Stimulated activated CD8-positive, alpha-beta memory T cell treated with anti-CD3 and anti-CD28 coated beads, Interleukin-15, amount 100 ng/mL, for 1 hour (primary cell): ENCODE measurements around the gene BLOC1S5.
"Not testable (repeated sequence)": the region's sequence is repeated elsewhere in the genome, so short reads cannot be mapped to it uniquely, and the experiment has no call there.

Experiments
- DNase-seq: peaks from one replicate; pipeline ENCODE4 v3.0.0-alpha.2; 2020; ENCODE audit warnings: low read depth

BLOC1S5 gene

GRCh38 chr6:8082572-8082953 lies 18.4 kb upstream of the BLOC1S5 start:
- no peak for DNase-seq

DNA sequence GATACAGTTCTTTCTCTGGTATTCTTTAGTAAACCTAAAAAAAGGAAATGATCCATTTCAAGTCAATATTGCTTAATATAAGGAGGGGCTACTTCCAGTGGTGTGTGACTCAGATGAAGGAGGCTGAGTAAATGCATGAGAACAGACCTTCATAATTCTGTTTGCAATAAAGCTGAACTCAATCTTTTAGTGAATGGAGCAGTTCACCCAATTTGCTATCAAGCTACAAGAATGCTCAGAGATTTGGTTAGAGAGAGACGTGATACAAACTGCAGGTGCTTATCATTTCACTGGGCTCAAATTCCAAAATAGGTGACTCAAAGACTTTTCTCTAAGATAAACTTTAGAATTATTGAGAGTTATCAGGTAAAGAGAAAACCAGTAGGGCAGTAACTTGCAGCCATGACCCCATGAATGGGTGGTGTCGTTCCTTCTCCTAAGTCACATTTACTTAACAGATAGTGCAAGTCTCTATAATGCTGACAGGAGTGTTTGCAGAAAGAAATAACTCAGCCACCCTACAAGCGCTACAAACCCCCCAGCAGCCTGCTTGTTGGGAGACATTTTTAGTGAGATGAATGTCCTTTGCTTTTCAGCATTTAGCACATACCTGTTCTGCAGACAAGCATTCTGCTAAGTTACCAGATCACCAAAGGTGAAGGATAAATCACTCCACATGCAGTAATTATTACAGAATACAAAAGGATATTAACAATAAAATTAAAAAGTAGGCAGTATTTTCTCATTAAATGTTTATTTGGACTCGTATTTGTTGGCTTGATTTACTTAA lies 16.4 kb upstream of the BLOC1S5 start:
- DNase-seq, result no peak

DNA sequence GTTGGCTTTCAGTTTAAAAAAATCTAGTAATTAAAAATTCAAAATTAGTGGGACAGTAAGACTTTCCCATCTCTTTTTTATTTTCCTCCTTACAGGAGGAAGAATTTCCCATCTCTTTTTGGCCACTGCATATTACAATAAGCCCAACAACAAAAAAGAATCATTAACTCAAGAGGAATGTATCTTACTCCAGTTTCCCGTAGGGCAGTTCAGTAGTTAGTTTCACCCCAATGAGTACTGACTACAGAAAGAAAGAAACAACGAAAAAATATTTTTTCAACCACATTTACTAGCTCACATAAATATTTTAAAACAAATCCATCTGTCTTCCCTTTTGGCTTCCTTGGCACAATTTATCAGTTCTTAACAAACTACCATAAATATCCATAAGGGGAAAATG lies 14.9 kb upstream of the BLOC1S5 start:
- no peak for DNase-seq

- DNase-seq, result no peak
Measured at GRCh38 chr6:8077991-8078390, 13.8 kb upstream of the BLOC1S5 start.

DNA sequence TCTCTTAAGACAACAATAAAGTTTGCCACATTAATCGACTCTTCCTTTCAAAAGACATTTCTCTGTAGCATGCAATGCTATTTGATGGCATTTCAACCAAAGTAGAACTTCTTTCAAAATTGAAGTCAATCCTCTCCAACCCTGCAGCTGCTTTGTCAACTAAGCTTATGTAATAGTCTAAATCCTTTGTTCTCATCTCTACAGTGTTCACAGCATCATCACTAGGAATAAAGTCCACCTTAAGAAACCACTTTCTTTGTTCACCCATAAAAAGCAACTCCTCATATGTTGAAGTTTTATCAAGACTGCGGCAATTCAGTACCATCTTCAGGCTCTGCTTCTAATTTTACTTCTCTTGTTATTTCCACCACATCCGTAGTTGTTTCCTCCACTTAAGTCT lies 11.5 kb upstream of the BLOC1S5 start:
- no peak for DNase-seq

DNA sequence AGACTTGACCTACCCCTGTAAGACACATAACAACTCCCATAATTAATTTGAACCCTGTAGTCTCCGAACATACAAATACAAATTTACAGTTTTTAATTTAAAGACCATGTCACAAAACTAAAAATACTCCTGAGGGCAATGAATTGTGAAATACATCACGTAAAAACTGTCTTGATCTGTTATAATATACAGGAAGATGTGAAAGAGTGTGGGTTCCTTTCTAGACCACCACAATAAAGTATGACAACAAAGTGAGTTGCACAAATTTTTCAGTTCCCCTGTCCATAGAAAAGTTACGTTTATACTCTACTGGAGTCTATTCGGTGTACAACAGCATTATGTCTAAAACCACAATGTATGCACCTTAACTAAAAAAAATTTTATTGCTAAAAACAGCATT lies 11.0 kb upstream of the BLOC1S5 start:
- no peak for DNase-seq

DNA sequence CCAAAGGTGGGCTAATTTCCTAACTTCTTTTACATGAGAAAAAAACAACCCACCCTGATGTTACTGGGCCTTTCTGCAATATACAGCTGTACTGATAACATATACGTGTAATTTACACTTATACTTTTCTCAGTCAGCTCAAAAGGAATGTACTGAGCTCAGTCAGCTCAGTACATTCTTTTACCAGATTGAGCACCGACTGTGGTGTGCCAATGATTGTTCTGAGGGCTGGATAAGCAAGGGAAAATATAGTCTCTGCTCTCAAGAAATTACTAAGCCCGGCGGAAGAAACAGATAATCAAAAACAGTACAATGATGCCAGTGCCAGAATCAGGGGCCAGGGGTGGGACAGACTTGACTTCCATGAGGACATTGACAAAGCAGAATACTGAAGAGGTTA lies 10.0 kb upstream of the BLOC1S5 start:
- no peak for DNase-seq

DNA sequence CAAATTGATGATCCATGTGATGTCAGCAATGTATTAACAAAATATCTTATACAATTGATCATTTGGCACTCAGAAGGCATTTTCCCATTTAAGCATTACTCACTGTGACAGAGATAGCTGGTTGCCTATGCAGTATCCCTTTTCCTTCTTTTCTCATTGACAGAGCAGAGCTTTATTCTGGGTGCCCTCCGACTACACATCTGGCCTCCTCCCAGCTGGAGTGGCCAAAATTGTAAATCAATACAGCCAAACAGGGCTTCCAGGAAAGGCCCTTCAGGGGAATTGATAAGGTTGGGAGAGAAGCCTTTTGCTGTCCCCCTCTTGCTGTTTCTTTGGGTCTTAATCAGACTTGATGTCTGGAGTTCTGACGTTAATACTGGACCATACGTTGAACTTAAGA lies 9.6 kb upstream of the BLOC1S5 start:
- no peak for DNase-seq

GRCh38 chr6:8070718-8071117 lies 6.5 kb upstream of the BLOC1S5 start:
- no peak for DNase-seq

GRCh38 chr6:8069631-8070284 lies 5.6 kb upstream of the BLOC1S5 start:
- no peak for DNase-seq

DNA sequence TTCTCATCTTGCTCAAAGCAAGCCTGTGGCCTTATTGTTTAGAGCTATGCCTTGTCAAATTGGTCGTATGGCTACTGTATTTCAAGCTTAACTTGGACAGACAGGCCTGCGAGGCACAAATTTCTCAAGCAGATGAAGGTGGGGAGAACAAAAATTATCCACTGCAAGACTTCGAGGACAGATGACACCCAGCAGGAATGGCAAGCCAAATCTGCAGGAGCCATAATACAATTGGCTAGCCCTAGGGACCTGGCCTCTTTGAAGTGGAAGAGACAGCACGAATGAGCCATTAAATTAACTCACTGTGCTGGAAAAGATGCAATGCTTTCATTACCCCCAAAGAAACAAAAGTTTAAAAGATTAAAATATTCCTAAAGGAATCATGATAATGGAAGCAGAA lies 5.0 kb upstream of the BLOC1S5 start:
- DNase-seq, result no peak

DNA sequence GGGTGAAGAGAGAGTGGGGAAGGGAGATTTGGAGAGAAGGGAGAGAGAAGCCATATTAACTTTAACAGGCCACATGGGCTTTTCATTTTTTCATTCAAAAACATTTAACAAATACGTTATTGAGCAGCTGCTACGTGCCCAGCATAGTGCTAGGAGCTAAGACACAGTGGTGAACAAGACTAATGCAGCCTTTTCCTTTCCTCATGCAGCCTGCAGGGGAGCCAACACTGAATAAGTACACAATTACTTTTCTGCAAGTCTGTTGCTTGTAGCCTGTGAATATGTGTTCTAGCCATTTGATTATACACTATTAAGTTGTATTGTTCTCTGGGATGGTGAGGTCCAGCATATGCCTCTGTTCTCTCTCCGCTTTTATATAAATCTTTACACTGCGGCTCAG lies 1.9 kb upstream of the BLOC1S5 start:
- no peak for DNase-seq

DNA sequence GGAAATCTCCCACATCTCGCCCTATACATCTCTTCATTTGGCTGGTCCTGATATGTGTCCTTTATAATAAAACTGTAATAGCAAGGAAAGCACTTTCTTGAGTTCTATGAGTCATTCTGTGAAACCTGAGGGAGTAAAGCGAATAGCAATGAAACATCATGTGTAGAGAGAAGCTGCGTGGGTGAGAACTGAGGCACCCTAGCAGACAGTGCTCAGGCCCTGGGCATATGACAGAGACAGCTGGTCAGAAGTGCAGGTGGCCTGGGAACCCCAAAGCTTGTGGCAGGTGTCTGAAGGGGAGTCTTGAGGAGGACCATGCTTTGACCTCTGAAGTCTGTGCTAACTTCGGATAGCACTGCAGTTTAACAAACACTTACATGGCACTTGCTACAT lies 1.3 kb upstream of the BLOC1S5 start:
- no peak for DNase-seq

- DNase-seq, result no peak
Measured at GRCh38 chr6:8064638-8065518, 689 bp upstream of the BLOC1S5 start.

DNA sequence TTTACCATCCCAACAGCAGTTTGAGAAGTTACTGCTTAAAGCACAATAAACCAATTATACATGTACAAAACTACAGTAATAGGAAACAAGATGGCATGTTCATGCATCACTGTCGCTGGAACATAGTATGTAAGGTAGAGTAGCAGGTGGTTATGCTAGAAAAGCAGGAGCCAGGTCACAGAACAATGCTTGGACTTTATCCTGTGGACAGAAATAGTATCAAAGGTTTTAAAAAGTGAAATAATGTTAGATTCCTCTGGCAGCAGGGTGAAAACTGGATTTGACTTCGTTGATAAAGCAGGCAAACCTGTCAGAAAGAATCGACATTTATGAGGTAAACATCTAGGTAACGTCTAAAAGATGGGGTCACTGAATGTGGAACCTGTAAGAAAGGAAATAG lies 2.5 kb downstream of the BLOC1S5 start:
- DNase-seq, result no peak

DNA sequence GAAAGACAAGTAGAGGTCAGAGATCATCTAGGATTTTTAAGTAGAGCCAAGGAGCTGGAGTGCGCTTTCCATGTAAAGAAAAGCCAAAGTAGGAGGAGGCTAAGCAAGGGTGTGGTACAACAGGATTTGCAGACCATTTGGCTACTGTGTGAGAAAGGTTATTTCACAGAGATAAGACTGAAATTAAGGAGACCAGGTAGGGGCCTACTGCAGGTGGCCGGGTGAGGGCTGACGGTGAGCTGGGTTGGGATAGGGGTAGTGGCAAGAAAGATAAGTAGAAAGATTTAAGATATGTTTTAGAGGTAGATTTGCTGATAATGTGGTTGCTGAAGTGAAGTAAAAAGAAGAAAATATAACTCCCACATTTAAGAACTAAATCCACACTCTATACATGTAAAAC lies 3.8 kb downstream of the BLOC1S5 start:
- no peak for DNase-seq

- DNase-seq, result no peak
Measured at GRCh38 chr6:8059129-8059528, 5.1 kb downstream of the BLOC1S5 start.

DNA sequence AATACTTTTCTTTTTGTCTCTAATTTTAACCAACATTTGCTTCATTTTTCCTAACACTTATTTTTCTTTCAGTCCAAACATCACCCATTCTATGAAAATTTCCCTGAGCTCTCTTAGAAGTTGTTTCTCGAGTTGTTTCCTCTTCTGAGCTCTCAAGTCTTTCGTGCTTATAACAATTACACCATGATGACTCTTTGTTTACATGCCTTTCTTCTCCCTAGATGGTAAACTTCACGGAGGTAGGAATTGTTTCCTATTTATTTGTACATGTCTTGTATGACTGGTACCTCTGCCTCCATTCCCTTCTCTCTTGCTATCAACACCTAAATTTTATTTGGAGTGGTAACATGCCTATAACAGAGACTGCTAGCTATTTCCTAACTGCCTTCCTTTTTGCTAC lies 6.4 kb downstream of the BLOC1S5 start:
- DNase-seq, result no peak

- no peak for DNase-seq
Measured at GRCh38 chr6:8057263-8057662, 6.9 kb downstream of the BLOC1S5 start.

- DNase-seq, result no peak
Measured at GRCh38 chr6:8054276-8054675, 9.9 kb downstream of the BLOC1S5 start.

DNA sequence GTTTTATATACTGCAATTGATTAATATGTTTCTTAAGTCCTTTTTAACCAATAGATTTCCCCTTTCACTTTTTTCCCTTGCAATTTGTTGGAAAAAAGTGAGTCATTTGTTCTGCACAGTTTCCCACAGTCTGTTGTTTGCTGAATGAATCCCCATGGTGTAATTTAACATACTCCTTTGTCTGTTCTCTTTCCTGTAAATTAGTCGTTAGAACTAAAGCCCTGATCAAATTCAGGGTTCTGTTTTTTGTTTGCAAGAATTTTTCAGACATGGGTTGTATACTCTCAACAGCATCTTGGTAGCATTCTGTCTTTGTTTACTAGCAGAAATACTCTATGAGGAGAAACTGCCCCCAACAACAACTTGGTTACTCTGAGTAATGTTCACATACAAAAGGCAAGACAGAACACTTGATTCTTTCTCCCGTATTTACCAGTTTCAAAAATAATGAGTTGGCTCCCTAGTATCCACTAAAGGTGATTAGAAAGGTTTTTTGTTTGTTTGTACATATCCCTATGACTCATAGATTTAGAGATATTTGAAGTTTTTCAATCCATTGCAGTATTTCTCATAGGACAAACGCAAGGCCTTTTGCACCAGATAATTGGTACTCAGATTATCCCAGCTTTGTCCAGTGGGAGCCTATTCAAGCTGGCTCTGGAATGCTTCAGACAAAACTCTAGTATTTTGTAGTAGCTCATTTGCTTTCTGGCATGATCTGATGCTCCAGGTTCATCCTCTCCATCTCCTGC lies 16.5 kb downstream of the BLOC1S5 start:
- no peak for DNase-seq

DNA sequence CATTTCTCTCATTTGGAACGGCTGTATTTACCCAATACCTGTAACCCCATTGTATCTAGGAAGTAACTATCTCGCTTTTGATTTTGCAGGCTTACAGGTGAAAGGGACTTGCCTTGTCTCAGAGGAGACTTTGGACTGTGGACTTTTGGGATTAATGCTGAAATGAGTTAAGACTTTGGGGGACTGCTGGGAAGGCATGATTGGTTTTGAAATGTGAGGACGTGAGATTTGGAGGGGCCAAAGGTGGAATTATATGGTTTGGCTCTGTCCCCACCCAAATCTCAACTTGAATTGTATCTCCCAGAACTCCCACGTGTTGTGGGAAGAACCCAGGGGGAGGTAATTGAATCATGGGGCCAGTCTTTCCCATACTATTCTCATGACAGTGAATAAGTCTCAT lies 18.4 kb downstream of the BLOC1S5 start:
- DNase-seq, result not testable (repeated sequence)
